HCT116 (cell line): ENCODE data around the gene ARHGAP12. TPM values are rescaled to one million over a fixed set of nuclear protein-coding genes. Genes with fewer than 3 reads are reported as not detected.

ENCODE experiments used
- ATAC-seq: fragments of 200-7000 bp; cut with Tn5 transposase; 2 replicates; pipeline ENCODE4 v1.9.1; 2020; ENCODE audit warnings: mild to moderate bottlenecking, moderate library complexity
- BruUV-seq: library from RNA; stranded (reverse); fragments of 400-500 nt; replicated peaks from 2 replicates; lab custom pipeline; 2021; lab: Mats Ljungman, UMichigan
- CTCF ChIA-PET: fragments of 300-600 bp; sonication (Branson Sonifier 250); formaldehyde crosslinking; loops from one replicate; lab custom pipeline; 2021; ENCODE audit warnings: antibody characterized with exemption; lab: Charles Lee
- POLR2A ChIA-PET: fragments of 300-600, 350-600 bp; sonication (Branson Sonifier 250); formaldehyde crosslinking; loops from one replicate; lab custom pipeline; 2021; ENCODE audit warnings: antibody characterized with exemption; lab: Charles Lee
- RAD21 ChIA-PET, 2 experiments: fragments of 300-600 bp; sonication (Branson Sonifier 250); formaldehyde crosslinking; loops; one replicate each; lab custom pipeline; 2023; ENCODE audit warnings: low total read pairs in 2 of 2; ENCODE audit not compliant: uncharacterized antibody in 2 of 2, unreplicated experiment in 2 of 2, low non-redundant PET in 1 of 2; lab: Charles Lee
- DNase-seq: peaks from one replicate; pipeline ENCODE4 v3.0.0-alpha.2; 2010; ENCODE audit warnings: low read depth, low spot score
- H2AFZ ChIP-seq: fragments of 200-600 bp; shearing (Covaris generic), sonication (generic); 2 replicates; pipeline ENCODE4 v1.6.1; 2017; ENCODE audit warnings: low read depth, mixed run types, mixed read lengths, antibody characterized with exemption, low read length; ENCODE audit not compliant: poor library complexity, severe bottlenecking
- H3K27ac ChIP-seq: 2 replicates; pipeline ENCODE4 v1.5.1; 2012; ENCODE audit warnings: low read depth, low read length
- H3K27me3 ChIP-seq: fragments of 200-600 bp; sonication (generic); 2 replicates; pipeline ENCODE4 v1.6.1; 2016; ENCODE audit warnings: mixed run types, low read length, mixed read lengths; ENCODE audit not compliant: insufficient read depth
- H3K36me3 ChIP-seq, 2 experiments: fragments of 200-500 bp in 1 of 2; fragments of 200-600 bp in 1 of 2; sonication (Bioruptor generic) in 1 of 2; sonication (generic) in 1 of 2; 2 replicates each; pipeline versions ENCODE4 v1.5.1 to v1.6.1; 2014 to 2016; ENCODE audit warnings: low read length in 2 of 2, inconsistent platforms in 1 of 2, mixed read lengths in 1 of 2, mixed run types in 1 of 2; ENCODE audit not compliant: insufficient read depth in 2 of 2, control insufficient read depth in 1 of 2
- H3K4me1 ChIP-seq, 2 experiments: fragments of 200-600 bp in 1 of 2; sonication (generic) in 1 of 2; 2 replicates each; pipeline versions ENCODE4 v1.5.1 to v1.6.1; 2012 to 2017; ENCODE audit warnings: low read length in 2 of 2, inconsistent platforms in 1 of 2, mild to moderate bottlenecking in 1 of 2, mixed read lengths in 1 of 2, mixed run types in 1 of 2, moderate library complexity in 1 of 2; ENCODE audit not compliant: insufficient read depth in 2 of 2, control insufficient read depth in 1 of 2
- H3K4me2 ChIP-seq: fragments of 200-600 bp; sonication (generic); 2 replicates; pipeline ENCODE4 v1.6.1; 2017; ENCODE audit warnings: mixed run types, low read length, mixed read lengths
- H3K4me3 ChIP-seq, 2 experiments: fragments of 200-600 bp in 1 of 2; sonication (generic) in 1 of 2; replicated peaks in 1 of 2; 2 replicates each; pipeline ENCODE4 v1.5.1; 2011 to 2016; ENCODE audit warnings: low read length in 2 of 2, control low read depth in 1 of 2, low read depth in 1 of 2, mild to moderate bottlenecking in 1 of 2, mixed read lengths in 1 of 2, mixed run types in 1 of 2
- H3K79me2 ChIP-seq: fragments of 200-600 bp; sonication (generic); 2 replicates; pipeline ENCODE4 v1.6.1; 2017; ENCODE audit warnings: mild to moderate bottlenecking, mixed run types, low read length, moderate library complexity, mixed read lengths; ENCODE audit not compliant: insufficient read depth
- H3K9ac ChIP-seq: fragments of 200-600 bp; sonication (generic); 2 replicates; pipeline ENCODE4 v1.6.1; 2016; ENCODE audit warnings: low read length, mixed read lengths
- H3K9me2 ChIP-seq: fragments of 200-600 bp; sonication (generic), shearing (Covaris generic); 2 replicates; pipeline ENCODE4 v1.6.1; 2017; ENCODE audit warnings: mixed run types, mild to moderate bottlenecking, moderate library complexity; ENCODE audit not compliant: insufficient read depth
- H3K9me3 ChIP-seq, 2 experiments: fragments of 200-500 bp in 1 of 2; fragments of 200-600 bp in 1 of 2; sonication (Bioruptor generic) in 1 of 2; sonication (generic) in 1 of 2; 2 replicates each; pipeline ENCODE4 v1.6.1; 2014 to 2017; ENCODE audit warnings: low read length in 2 of 2, mixed read lengths in 2 of 2, inconsistent platforms in 1 of 2, low read depth in 1 of 2, mild to moderate bottlenecking in 1 of 2, mixed run types in 1 of 2, moderate library complexity in 1 of 2; ENCODE audit not compliant: control insufficient read depth in 1 of 2, insufficient read depth in 1 of 2
- H4K20me1 ChIP-seq: fragments of 200-600 bp; sonication (generic), shearing (Covaris generic); 2 replicates; pipeline ENCODE4 v1.6.1; 2017; ENCODE audit warnings: mixed run types, mild to moderate bottlenecking, moderate library complexity; ENCODE audit not compliant: insufficient read depth
- ATF3 ChIP-seq: IDR thresholded peaks from 2 replicates; pipeline ENCODE4 v1.6.1; 2012
- CBX3 ChIP-seq: IDR thresholded peaks from 2 replicates; pipeline ENCODE4 v1.6.1; 2012; ENCODE audit warnings: low read depth
- EZH2 ChIP-seq: fragments of 200-600 bp; sonication (generic); IDR thresholded peaks from 2 replicates; pipeline ENCODE4 v1.6.1; 2017; ENCODE audit warnings: antibody characterized with exemption, mixed run types
- FOSL1 ChIP-seq: IDR thresholded peaks from 2 replicates; pipeline ENCODE4 v1.6.1; 2012; ENCODE audit warnings: low read depth
- MAX ChIP-seq: IDR thresholded peaks from 2 replicates; pipeline ENCODE4 v1.6.1; 2012
- POLR2AphosphoS5 ChIP-seq: IDR thresholded peaks from 2 replicates; pipeline ENCODE4 v1.6.1; 2011; ENCODE audit warnings: mild to moderate bottlenecking, low read depth, low read length, moderate library complexity
- SRF ChIP-seq: IDR thresholded peaks from 2 replicates; pipeline ENCODE4 v1.6.1; 2012; ENCODE audit warnings: low read depth
- YY1 ChIP-seq: IDR thresholded peaks from 2 replicates; pipeline ENCODE4 v1.6.1; 2011; ENCODE audit warnings: low read length, low read depth, moderate library complexity, mild to moderate bottlenecking; ENCODE audit not compliant: insufficient replicate concordance; ENCODE audit errors: extremely low read depth
- ZBTB33 ChIP-seq: IDR thresholded peaks from 2 replicates; pipeline ENCODE4 v1.6.1; 2011; ENCODE audit warnings: mild to moderate bottlenecking, low read length, moderate library complexity; ENCODE audit not compliant: insufficient replicate concordance; ENCODE audit errors: extremely low read depth
- intact Hi-C: fragments of 100-400 bp; cut with micrococcal nuclease; formaldehyde crosslinking; loops from 2 replicates; pipeline ENCODE4 v1.10.0; 2022
- total RNA-seq: library from RNA; stranded (reverse); gene quantifications from one replicate; pipeline ENCODE4 v1.2.1, GENCODE V29; 2021; ENCODE audit not compliant: unreplicated experiment

Gene ARHGAP12
- total RNA-seq, 1 experiment from 2014 or later, result 80.3 TPM

DNA sequence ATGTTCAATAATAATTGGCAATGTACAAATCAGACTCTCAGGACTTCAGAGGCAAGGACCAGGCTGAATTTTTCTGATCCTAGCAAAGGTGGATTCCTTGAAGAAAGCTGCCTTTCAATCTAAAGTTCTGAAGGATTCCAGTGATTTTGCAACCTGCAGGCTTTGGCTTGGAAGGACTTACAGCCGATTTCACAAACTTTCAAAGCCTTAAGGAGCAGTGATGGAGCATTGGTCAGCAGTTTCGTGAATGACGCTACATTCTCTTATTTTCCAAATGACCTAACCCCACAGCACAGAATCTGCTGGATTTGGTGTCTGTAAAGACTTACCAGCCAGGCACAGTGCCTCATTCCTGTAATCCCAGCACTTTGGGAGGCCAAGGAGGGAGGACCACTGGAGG, 167.5 kb downstream of the ARHGAP12 start:
- TF ChIP-seq CBX3, result no peak
- TF ChIP-seq POLR2AphosphoS5, result no peak
- no peak for TF ChIP-seq FOSL1
- no peak for TF ChIP-seq YY1
- TF ChIP-seq ATF3, result no peak
- no peak for TF ChIP-seq ZBTB33
- no peak for TF ChIP-seq EZH2
- no peak for TF ChIP-seq MAX
- no peak for TF ChIP-seq SRF
- Histone ChIP-seq H3K27ac (no peak overlapping the region), H3K36me3 (no peaks in the 10 kb centered on the region), H3K9me2 (no peaks in the 10 kb centered on the region), H3K9ac (no peak overlapping the region), H3K27me3 (no peaks in the 10 kb centered on the region), H3K79me2 (no peaks in the 10 kb centered on the region), H3K4me2 (peak overlapping the region; percentile 96), H4K20me1 (no peaks in the 10 kb centered on the region), H3K9me3 (no peaks in the 10 kb centered on the region), H2AFZ (no peak overlapping the region), H3K4me3 (no peak overlapping the region), H3K4me1 (peaks cover 12 to 30% of the 10 kb centered on the region in 2 experiments)
- no TSS peak for BruUV-seq
- ChIA-PET POLR2A (no interaction called here), CTCF (interaction anchor here (1.8 kb wide), 1 partner anchor 9 kb away, joined by 6 read pairs; no protein-coding TSS in a partner anchor), RAD21 (no interaction called here)
- no peak for ATAC-seq
- intact Hi-C loops, result loop anchor here (5.0 kb wide), 1 partner anchor 729 kb away; the partner anchor contains the start of gene ZNF438
- DNase-seq, result no peak
